Measurements from ENCODE around the gene CDC45.

Gene CDC45

DNA sequence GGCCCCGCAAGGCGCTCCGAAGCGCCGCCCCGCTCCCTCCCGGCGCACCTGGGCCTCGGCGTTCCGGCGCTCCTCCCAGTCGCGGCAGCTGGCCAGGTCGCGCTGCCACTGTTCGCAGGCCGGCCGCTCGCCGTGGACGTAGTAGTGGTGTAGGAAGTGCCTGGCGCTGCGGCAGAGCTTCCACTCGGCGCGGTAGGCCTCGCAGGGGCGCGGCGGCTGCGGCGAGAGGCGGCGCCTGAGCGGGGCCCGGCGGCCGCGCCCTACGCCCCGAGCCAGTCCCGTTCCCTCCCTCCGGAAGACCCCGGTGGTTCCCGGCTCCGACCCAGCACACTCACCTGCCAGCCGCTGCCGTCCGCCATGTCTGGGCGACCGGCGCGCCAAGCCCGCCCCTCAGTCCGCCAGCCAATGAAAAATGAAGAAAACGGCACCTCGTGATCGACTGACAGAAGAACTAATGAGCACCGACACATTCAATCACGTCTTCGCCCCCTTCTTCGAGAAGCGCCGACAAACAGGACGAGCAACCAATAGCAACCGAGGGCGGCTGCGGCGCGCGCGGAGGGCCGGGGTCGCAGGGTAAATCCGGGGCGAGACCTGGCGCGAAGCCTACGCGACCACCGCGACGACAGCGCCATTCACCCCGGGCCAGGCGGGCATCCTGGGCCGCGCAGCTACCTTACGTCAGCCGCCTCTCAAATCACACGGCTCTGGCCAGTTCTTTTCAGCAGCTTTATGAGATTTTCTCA is 32.2 kb upstream of the CDC45 start, which contains the start of gene C22orf39 (continued):
- no peak for TF ChIP-seq ZNF621 (tag by site-specific recombination; IDR thresholded peaks at IDR 0.05)
- TF ChIP-seq ZNF791 (tag by site-specific recombination; IDR thresholded peaks at IDR 0.05): no peak
- no peak for TF ChIP-seq ZNF529 (tag by site-specific recombination; IDR thresholded peaks at IDR 0.05; ENCODE audit: insufficient replicate concordance)
- peak; percentile 82 for TF ChIP-seq YY2 (tag by site-specific recombination; IDR thresholded peaks at IDR 0.05)
- peak; percentile 56; the same call in 1 of the 2 replicates for TF ChIP-seq ZBTB21 (tag by site-specific recombination; IDR thresholded peaks at IDR 0.05)
- peak; percentile 97 for TF ChIP-seq SP2 (tag by site-specific recombination; IDR thresholded peaks at IDR 0.05)
- TF ChIP-seq ZNF704 (tag by site-specific recombination; IDR thresholded peaks at IDR 0.05): no peak
- TF ChIP-seq, protein P1, sequence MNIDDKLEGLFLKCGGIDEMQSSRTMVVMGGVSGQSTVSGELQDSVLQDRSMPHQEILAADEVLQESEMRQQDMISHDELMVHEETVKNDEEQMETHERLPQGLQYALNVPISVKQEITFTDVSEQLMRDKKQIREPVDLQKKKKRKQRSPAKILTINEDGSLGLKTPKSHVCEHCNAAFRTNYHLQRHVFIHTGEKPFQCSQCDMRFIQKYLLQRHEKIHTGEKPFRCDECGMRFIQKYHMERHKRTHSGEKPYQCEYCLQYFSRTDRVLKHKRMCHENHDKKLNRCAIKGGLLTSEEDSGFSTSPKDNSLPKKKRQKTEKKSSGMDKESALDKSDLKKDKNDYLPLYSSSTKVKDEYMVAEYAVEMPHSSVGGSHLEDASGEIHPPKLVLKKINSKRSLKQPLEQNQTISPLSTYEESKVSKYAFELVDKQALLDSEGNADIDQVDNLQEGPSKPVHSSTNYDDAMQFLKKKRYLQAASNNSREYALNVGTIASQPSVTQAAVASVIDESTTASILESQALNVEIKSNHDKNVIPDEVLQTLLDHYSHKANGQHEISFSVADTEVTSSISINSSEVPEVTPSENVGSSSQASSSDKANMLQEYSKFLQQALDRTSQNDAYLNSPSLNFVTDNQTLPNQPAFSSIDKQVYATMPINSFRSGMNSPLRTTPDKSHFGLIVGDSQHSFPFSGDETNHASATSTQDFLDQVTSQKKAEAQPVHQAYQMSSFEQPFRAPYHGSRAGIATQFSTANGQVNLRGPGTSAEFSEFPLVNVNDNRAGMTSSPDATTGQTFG (tag by site-specific recombination; IDR thresholded peaks at IDR 0.05; ENCODE audit: borderline replicate concordance): no peak
- peak; percentile 83 for TF ChIP-seq YY1 (tag by site-specific recombination; IDR thresholded peaks at IDR 0.05)
- TF ChIP-seq ZNF366 (tag by site-specific recombination; conservative IDR thresholded peaks at IDR 0.05): no peak
- no peak for TF ChIP-seq KLF7 (tag by site-specific recombination; IDR thresholded peaks at IDR 0.05; ENCODE audit: borderline replicate concordance)
- no peak for TF ChIP-seq ZNF16 (tag by site-specific recombination; IDR thresholded peaks at IDR 0.05; ENCODE audit: low read depth)
- peak; percentile 67 for TF ChIP-seq SP3 (tag by site-specific recombination; IDR thresholded peaks at IDR 0.05)
- TF ChIP-seq, protein P2, sequence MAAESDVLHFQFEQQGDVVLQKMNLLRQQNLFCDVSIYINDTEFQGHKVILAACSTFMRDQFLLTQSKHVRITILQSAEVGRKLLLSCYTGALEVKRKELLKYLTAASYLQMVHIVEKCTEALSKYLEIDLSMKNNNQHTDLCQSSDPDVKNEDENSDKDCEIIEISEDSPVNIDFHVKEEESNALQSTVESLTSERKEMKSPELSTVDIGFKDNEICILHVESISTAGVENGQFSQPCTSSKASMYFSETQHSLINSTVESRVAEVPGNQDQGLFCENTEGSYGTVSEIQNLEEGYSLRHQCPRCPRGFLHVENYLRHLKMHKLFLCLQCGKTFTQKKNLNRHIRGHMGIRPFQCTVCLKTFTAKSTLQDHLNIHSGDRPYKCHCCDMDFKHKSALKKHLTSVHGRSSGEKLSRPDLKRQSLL (tag by site-specific recombination; IDR thresholded peaks at IDR 0.05): no peak
- no peak for TF ChIP-seq SETDB1 (IDR thresholded peaks at IDR 0.05; ENCODE audit: insufficient read length, low read length)
- TF ChIP-seq ZBTB7A (tag by site-specific recombination; IDR thresholded peaks at IDR 0.05; ENCODE audit: low read depth): peak; percentile 92
- TF ChIP-seq ZNF335 (tag by site-specific recombination; conservative IDR thresholded peaks at IDR 0.05): peak; percentile 76
- peak; percentile 52 for TF ChIP-seq KLF8 (tag by site-specific recombination; IDR thresholded peaks at IDR 0.05)
- TF ChIP-seq, protein P3, sequence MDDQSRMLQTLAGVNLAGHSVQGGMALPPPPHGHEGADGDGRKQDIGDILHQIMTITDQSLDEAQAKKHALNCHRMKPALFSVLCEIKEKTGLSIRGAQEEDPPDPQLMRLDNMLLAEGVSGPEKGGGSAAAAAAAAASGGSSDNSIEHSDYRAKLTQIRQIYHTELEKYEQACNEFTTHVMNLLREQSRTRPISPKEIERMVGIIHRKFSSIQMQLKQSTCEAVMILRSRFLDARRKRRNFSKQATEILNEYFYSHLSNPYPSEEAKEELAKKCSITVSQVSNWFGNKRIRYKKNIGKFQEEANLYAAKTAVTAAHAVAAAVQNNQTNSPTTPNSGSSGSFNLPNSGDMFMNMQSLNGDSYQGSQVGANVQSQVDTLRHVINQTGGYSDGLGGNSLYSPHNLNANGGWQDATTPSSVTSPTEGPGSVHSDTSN (CRISPR knock-in tag; IDR thresholded peaks at IDR 0.05): peak; percentile 96
- no peak for TF ChIP-seq ZNF354C (tag by site-specific recombination; IDR thresholded peaks at IDR 0.05; ENCODE audit: borderline replicate concordance, low read depth)
- no peak for TF ChIP-seq ZBTB1 (tag by site-specific recombination; IDR thresholded peaks at IDR 0.05)
- no peak for TF ChIP-seq PRDM4 (tag by site-specific recombination; IDR thresholded peaks at IDR 0.05)
- no peak for TF ChIP-seq ZNF19 (tag by site-specific recombination; IDR thresholded peaks at IDR 0.05; ENCODE audit: low read depth)
- 0 out of 2 replicates have a peak, but pooled peaks have one; percentile 61 for TF ChIP-seq ZNF24 (tag by site-specific recombination; IDR thresholded peaks at IDR 0.05)
- TF ChIP-seq ZNF76 (tag by site-specific recombination; IDR thresholded peaks at IDR 0.05; ENCODE audit: borderline replicate concordance, low read depth): peak; percentile 81; the same call in 1 of the 2 replicates
- no peak for TF ChIP-seq ZNF221 (tag by site-specific recombination; IDR thresholded peaks at IDR 0.05; ENCODE audit: borderline replicate concordance)
- peak; percentile 29; the same call in 1 of the 2 replicates for TF ChIP-seq ZNF596 (tag by site-specific recombination; IDR thresholded peaks at IDR 0.05)
- TF ChIP-seq ZNF398 (tag by site-specific recombination; IDR thresholded peaks at IDR 0.05): no peak
- TF ChIP-seq WT1 (tag by site-specific recombination; IDR thresholded peaks at IDR 0.05): 0 out of 2 replicates have a peak, but pooled peaks have one; percentile 14

All from HEK293 (cell line).